K562 (cell line): ENCODE measurements around the gene FEN1. TPM values are rescaled to one million over a fixed set of nuclear protein-coding genes. Genes with fewer than 3 reads are reported as not detected.

Source experiments
- BCOR ChIP-seq: fragments of 450-650 bp; IDR thresholded peaks from 2 replicates; pipeline ENCODE4 v1.6.1; 2016
- CREB1 ChIP-seq, 2 experiments: sonication (generic) in 1 of 2; formaldehyde crosslinking in 1 of 2; IDR thresholded peaks; 2 replicates each; pipeline versions ENCODE4 v1.6.1 to v1.8.0; 2012 to 2022; ENCODE audit warnings: inconsistent platforms in 1 of 2, mild to moderate bottlenecking in 1 of 2, missing genetic modification reagents in 1 of 2, moderate library complexity in 1 of 2
- GTF3C2 ChIP-seq: IDR thresholded peaks from 3 replicates; pipeline ENCODE4 v1.6.1; 2011; ENCODE audit warnings: borderline replicate concordance, mild to moderate bottlenecking, moderate library complexity; ENCODE audit not compliant: insufficient read length; ENCODE audit errors: extremely low read depth
- JUND ChIP-seq, 2 experiments: IDR thresholded peaks; 2 replicates in 1 of 2; 3 replicates in 1 of 2; pipeline ENCODE4 v1.6.1; 2011; ENCODE audit warnings: borderline replicate concordance in 2 of 2, low read depth in 2 of 2, low read length in 2 of 2, improper control_type of control experiment in 1 of 2, missing biosample characterization in 1 of 2, missing genetic modification characterization in 1 of 2, missing genetic modification reagents in 1 of 2
- MAFK ChIP-seq: IDR thresholded peaks from 2 replicates; pipeline ENCODE4 v1.6.1; 2011; ENCODE audit warnings: low read length, improper control_type of control experiment
- NFRKB ChIP-seq: fragments of 450-650 bp; IDR thresholded peaks from 2 replicates; pipeline ENCODE4 v1.6.1; 2016; ENCODE audit warnings: low read depth
- SUPT5H ChIP-seq: fragments of 450-650 bp; IDR thresholded peaks from 2 replicates; pipeline ENCODE4 v1.6.1; 2016
- ZNF77 ChIP-seq: fragments of 250-450 bp; sonication (Bioruptor Pico); IDR thresholded peaks from 2 replicates; pipeline ENCODE4 v1.5.0; 2020
- polyA plus RNA-seq, 8 experiments: library from polyadenylated mRNA; depleted of rRNA in 4 of 8; stranded (reverse) in 5 of 8; unstranded in 3 of 8; fragments of >200 nt; fragmentation: Nextera tagmentation in 2 of 8; fragmentation: Illumina TruSeq in 1 of 8; extraction: Ambion mirVana in 2 of 8; extraction: Trizol in 1 of 8; gene quantifications; 2 replicates each; pipeline versions ENCODE4 v1.2.1 to v1.2.3, GENCODE V29; 2011 to 2014; ENCODE audit warnings: inconsistent platforms in 1 of 8, missing spikeins in 1 of 8
- total RNA-seq, 7 experiments: library from RNA; depleted of rRNA in 6 of 7; stranded (reverse); fragments of >200 nt in 6 of 7; fragmentation: Illumina TruSeq in 2 of 7; extraction: Trizol in 2 of 7; gene quantifications; 2 replicates each; pipeline versions ENCODE4 v1.2.1 to v1.2.3, GENCODE V29; 2011 to 2021; ENCODE audit warnings: low replicate concordance in 1 of 7
- TF ChIP-seq, protein P1 (sequence below): fragments of 250-450 bp; sonication (Bioruptor Pico); IDR thresholded peaks from 2 replicates; pipeline ENCODE4 v1.4.0; 2020
- TF ChIP-seq, protein P2 (sequence below): sonication (generic); formaldehyde crosslinking; IDR thresholded peaks from 2 replicates; pipeline ENCODE4 v1.8.0; 2023; ENCODE audit warnings: mild to moderate bottlenecking, missing genetic modification reagents
- TF ChIP-seq, protein P3 (sequence below): sonication (generic); formaldehyde crosslinking; IDR thresholded peaks from 2 replicates; pipeline ENCODE4 v1.8.1; 2023; ENCODE audit warnings: missing genetic modification reagents, mild to moderate bottlenecking, borderline replicate concordance

Gene FEN1
- total and polyA plus RNA-seq, 9 of the 15 experiments (the other 6 are each of a cell fraction or from before 2014, with no cell fraction given), result 58.1 to 156 (median 137) TPM

- TF ChIP-seq, protein P1, sequence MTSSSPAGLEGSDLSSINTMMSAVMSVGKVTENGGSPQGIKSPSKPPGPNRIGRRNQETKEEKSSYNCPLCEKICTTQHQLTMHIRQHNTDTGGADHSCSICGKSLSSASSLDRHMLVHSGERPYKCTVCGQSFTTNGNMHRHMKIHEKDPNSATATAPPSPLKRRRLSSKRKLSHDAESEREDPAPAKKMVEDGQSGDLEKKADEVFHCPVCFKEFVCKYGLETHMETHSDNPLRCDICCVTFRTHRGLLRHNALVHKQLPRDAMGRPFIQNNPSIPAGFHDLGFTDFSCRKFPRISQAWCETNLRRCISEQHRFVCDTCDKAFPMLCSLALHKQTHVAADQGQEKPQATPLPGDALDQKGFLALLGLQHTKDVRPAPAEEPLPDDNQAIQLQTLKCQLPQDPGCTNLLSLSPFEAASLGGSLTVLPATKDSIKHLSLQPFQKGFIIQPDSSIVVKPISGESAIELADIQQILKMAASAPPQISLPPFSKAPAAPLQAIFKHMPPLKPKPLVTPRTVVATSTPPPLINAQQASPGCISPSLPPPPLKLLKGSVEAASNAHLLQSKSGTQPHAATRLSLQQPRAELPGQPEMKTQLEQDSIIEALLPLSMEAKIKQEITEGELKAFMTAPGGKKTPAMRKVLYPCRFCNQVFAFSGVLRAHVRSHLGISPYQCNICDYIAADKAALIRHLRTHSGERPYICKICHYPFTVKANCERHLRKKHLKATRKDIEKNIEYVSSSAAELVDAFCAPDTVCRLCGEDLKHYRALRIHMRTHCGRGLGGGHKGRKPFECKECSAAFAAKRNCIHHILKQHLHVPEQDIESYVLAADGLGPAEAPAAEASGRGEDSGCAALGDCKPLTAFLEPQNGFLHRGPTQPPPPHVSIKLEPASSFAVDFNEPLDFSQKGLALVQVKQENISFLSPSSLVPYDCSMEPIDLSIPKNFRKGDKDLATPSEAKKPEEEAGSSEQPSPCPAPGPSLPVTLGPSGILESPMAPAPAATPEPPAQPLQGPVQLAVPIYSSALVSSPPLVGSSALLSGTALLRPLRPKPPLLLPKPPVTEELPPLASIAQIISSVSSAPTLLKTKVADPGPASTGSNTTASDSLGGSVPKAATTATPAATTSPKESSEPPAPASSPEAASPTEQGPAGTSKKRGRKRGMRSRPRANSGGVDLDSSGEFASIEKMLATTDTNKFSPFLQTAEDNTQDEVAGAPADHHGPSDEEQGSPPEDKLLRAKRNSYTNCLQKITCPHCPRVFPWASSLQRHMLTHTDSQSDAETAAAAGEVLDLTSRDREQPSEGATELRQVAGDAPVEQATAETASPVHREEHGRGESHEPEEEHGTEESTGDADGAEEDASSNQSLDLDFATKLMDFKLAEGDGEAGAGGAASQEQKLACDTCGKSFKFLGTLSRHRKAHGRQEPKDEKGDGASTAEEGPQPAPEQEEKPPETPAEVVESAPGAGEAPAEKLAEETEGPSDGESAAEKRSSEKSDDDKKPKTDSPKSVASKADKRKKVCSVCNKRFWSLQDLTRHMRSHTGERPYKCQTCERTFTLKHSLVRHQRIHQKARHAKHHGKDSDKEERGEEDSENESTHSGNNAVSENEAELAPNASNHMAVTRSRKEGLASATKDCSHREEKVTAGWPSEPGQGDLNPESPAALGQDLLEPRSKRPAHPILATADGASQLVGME (CRISPR knock-in tag), result no peak
- TF ChIP-seq BCOR (peak; percentile 10; the same call in 1 of the 2 replicates), MAFK (no peak), SUPT5H (no peak), JUND (IDR thresholded peaks at IDR 0.05; ENCODE audit: borderline replicate concordance, low read depth, low read length) (no peak), JUND (tag; IDR thresholded peaks at IDR 0.05; ENCODE audit: borderline replicate concordance, low read depth, low read length) (no peak), NFRKB (no peak), GTF3C2 (no peak), CREB1 (IDR thresholded peaks at IDR 0.05) (no peak), CREB1 (CRISPR knock-in tag; IDR thresholded peaks at IDR 0.05) (no peak), ZNF77 (CRISPR knock-in tag) (no peak)
- TF ChIP-seq, protein P2, sequence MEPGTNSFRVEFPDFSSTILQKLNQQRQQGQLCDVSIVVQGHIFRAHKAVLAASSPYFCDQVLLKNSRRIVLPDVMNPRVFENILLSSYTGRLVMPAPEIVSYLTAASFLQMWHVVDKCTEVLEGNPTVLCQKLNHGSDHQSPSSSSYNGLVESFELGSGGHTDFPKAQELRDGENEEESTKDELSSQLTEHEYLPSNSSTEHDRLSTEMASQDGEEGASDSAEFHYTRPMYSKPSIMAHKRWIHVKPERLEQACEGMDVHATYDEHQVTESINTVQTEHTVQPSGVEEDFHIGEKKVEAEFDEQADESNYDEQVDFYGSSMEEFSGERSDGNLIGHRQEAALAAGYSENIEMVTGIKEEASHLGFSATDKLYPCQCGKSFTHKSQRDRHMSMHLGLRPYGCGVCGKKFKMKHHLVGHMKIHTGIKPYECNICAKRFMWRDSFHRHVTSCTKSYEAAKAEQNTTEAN (CRISPR knock-in tag), result no peak
- TF ChIP-seq, protein P3, sequence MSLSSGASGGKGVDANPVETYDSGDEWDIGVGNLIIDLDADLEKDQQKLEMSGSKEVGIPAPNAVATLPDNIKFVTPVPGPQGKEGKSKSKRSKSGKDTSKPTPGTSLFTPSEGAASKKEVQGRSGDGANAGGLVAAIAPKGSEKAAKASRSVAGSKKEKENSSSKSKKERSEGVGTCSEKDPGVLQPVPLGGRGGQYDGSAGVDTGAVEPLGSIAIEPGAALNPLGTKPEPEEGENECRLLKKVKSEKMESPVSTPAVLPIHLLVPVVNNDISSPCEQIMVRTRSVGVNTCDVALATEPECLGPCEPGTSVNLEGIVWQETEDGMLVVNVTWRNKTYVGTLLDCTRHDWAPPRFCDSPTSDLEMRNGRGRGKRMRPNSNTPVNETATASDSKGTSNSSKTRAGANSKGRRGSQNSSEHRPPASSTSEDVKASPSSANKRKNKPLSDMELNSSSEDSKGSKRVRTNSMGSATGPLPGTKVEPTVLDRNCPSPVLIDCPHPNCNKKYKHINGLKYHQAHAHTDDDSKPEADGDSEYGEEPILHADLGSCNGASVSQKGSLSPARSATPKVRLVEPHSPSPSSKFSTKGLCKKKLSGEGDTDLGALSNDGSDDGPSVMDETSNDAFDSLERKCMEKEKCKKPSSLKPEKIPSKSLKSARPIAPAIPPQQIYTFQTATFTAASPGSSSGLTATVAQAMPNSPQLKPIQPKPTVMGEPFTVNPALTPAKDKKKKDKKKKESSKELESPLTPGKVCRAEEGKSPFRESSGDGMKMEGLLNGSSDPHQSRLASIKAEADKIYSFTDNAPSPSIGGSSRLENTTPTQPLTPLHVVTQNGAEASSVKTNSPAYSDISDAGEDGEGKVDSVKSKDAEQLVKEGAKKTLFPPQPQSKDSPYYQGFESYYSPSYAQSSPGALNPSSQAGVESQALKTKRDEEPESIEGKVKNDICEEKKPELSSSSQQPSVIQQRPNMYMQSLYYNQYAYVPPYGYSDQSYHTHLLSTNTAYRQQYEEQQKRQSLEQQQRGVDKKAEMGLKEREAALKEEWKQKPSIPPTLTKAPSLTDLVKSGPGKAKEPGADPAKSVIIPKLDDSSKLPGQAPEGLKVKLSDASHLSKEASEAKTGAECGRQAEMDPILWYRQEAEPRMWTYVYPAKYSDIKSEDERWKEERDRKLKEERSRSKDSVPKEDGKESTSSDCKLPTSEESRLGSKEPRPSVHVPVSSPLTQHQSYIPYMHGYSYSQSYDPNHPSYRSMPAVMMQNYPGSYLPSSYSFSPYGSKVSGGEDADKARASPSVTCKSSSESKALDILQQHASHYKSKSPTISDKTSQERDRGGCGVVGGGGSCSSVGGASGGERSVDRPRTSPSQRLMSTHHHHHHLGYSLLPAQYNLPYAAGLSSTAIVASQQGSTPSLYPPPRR (CRISPR knock-in tag), result no peak
Observed at GRCh38 chr11:61771195-61771894, 21.4 kb upstream of the FEN1 start (continued).
